Ovary (tissue), 9 donors: ENCODE measurements around the gene CNOT6L. TPM values are rescaled to one million over a fixed set of nuclear protein-coding genes. Genes with fewer than 3 reads are reported as not detected.

Source experiments
- DNase-seq, 5 donors: peaks; one replicate each; pipeline ENCODE4 v3.0.0-alpha.2; 2019 to 2020
- H3K27ac ChIP-seq, 2 donors: fragments of 200-600 bp; one replicate each; pipeline versions ENCODE4 v1.5.1 to v1.8.0; 2019 to 2022
- H3K27me3 ChIP-seq: fragments of 200-600 bp; one replicate; pipeline ENCODE4 v1.8.0; 2022
- H3K36me3 ChIP-seq: fragments of 200-600 bp; sonication (generic); one replicate; pipeline ENCODE4 v1.5.1; 2019
- H3K4me1 ChIP-seq: one replicate; pipeline ENCODE4 v1.8.1; 2013; ENCODE audit warnings: mild to moderate bottlenecking, moderate library complexity; ENCODE audit not compliant: insufficient read depth
- H3K4me3 ChIP-seq: fragments of 200-600 bp; sonication (generic); one replicate; pipeline ENCODE4 v1.5.1; 2017
- H3K9me3 ChIP-seq, 2 donors: fragments of 200-600 bp in 1 of 2; sonication (generic) in 1 of 2; one replicate each; pipeline versions ENCODE4 v1.5.1 to v1.8.1; 2013 to 2019; ENCODE audit warnings: mild to moderate bottlenecking in 1 of 2, moderate library complexity in 1 of 2
- EP300 ChIP-seq: sonication (generic); formaldehyde crosslinking; IDR thresholded peaks from one replicate; pipeline ENCODE4 v1.6.1; 2017; ENCODE audit warnings: antibody characterized with exemption
- POLR2A ChIP-seq: fragments of 450-650 bp; IDR thresholded peaks from one replicate; pipeline ENCODE4 v1.6.1; 2017; ENCODE audit warnings: antibody characterized with exemption, mild to moderate bottlenecking, moderate library complexity
- WGBS, 3 donors: extraction: QIAGEN DNeasy Blood & Tissue Kit in 1 of 3; methylation state at CpG; one replicate each; pipeline versions ENCODE4 v1.1.5 to v1.1.7; 2013 to 2017; 5-methylcytosine and 5-hydroxymethylcytosine counted together
- intact Hi-C, 4 donors: fragments of 100-400 bp; cut with DNase I; formaldehyde crosslinking; loops; one replicate each; pipeline versions ENCODE4 v1.11.0 to v1.15.1; 2022 to 2023
- polyA plus RNA-seq, 2 donors: library from polyadenylated mRNA; stranded (reverse); fragments of 200-250 nt in 1 of 2; fragments of 350-450 nt in 1 of 2; fragmentation: Illumina TruSeq in 1 of 2; extraction: RNeasy Lipid Tissue Mini Kit (QIAGEN cat#74804) in 1 of 2; gene quantifications; one replicate each; pipeline ENCODE4 v1.2.3, GENCODE V29; 2013 to 2014
- total RNA-seq, 7 donors: library from RNA; depleted of rRNA in 2 of 7; stranded (reverse); fragments of >200 nt in 2 of 7; fragmentation: NEBNext Ultra II Directional in 3 of 7; extraction: Animal tissue kit (Norgen Biotek cat#: 25700) in 3 of 7; gene quantifications; one replicate each; pipeline versions ENCODE4 v1.1.0 to v1.2.4, GENCODE V29; 2016 to 2023
- TF ChIP-seq, protein P1 (sequence below), 3 donors: fragments of 450-650 bp in 2 of 3; fragments of 200-600 bp in 1 of 3; IDR thresholded peaks; one replicate each; pipeline versions ENCODE4 v1.5.1 to v1.8.0; 2016 to 2022; ENCODE audit warnings: antibody characterized with exemption in 3 of 3, mild to moderate bottlenecking in 1 of 3
- donor health status: DM: no; HTN: no; CAD: no; lungs with moderate emphysema.
- donor health status: DM: no; HTN: no; CAD: no.
- donor health status: Bipolar disorder and iron deficiency.
- donor health status: DM: yes; HTN: yes; CAD: no.
- donor health status: DM: no; HTN: no; CAD: no.
- donor health status: DM: yes; HTN: yes; CAD: no.

The CNOT6L gene
- total and polyA plus RNA-seq, 9 donors, result 7.7 to 58.6 (median 47.0) TPM

DNA sequence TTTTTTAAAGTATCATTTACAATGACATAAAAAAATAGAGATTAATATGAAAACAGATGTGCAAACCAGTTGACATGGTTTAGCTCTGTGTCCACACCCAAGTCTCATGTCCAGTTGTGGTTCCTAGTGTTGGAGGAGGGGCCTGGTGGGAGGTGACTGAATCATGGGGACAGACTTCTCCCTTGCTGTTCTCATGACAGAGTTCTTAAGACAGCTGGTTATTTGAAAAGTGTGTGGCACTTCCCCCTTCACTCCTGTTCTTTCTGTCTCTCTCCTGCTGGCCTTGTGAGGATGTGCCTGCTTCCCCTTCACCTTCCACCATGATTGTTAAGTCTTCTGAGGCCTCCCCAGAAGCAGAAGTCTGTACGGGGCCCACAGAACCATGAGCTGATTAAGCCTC, 23.8 kb downstream of the CNOT6L start:
- no peaks in the 10 kb centered on the region for H3K9me3 ChIP-seq
- no peaks in the 10 kb centered on the region for H3K36me3 ChIP-seq
- no peak overlapping the region for H3K4me3 ChIP-seq
- no peak for DNase-seq
- peaks cover 4% of the 10 kb centered on the region for H3K4me1 ChIP-seq
- 88 to 94% (median 94%) methylated on average over 1 of the region's 1 CpG for WGBS, 3 donors
- H3K27ac ChIP-seq, result no peak overlapping the region
- no peaks in the 10 kb centered on the region for H3K27me3 ChIP-seq
- TF ChIP-seq EP300, result no peak
- no peak for TF ChIP-seq POLR2A
- TF ChIP-seq, protein P1, sequence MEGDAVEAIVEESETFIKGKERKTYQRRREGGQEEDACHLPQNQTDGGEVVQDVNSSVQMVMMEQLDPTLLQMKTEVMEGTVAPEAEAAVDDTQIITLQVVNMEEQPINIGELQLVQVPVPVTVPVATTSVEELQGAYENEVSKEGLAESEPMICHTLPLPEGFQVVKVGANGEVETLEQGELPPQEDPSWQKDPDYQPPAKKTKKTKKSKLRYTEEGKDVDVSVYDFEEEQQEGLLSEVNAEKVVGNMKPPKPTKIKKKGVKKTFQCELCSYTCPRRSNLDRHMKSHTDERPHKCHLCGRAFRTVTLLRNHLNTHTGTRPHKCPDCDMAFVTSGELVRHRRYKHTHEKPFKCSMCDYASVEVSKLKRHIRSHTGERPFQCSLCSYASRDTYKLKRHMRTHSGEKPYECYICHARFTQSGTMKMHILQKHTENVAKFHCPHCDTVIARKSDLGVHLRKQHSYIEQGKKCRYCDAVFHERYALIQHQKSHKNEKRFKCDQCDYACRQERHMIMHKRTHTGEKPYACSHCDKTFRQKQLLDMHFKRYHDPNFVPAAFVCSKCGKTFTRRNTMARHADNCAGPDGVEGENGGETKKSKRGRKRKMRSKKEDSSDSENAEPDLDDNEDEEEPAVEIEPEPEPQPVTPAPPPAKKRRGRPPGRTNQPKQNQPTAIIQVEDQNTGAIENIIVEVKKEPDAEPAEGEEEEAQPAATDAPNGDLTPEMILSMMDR (IDR thresholded peaks at IDR 0.05), result no peak
- intact Hi-C loops, result no loop called here

DNA sequence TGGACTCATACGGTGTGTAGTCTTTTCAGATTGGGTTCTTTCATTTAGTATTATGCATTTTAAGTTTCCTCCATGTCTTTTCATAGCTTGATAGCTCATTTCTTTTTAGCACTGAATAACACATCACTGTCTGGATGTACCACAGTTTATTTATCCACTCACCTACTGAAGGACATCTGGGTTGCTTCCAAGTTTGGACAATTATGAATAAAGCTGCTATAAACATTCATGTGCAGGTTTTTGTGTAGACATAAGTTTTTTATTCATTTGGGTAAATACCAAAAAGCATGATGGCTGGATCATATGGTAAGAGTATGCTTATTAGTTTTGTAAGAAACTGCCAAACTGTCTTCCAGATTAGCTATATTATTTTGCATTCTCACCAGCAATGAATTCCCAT, 29.0 kb downstream of the CNOT6L start:
- H3K4me3 ChIP-seq, result no peak overlapping the region
- no peaks in the 10 kb centered on the region for H3K9me3 ChIP-seq
- no peaks in the 10 kb centered on the region for H3K27me3 ChIP-seq
- H3K27ac ChIP-seq, result no peak overlapping the region
- H3K36me3 ChIP-seq, result no peaks in the 10 kb centered on the region
- WGBS, 3 donors, result 88 to 91% (median 91%) methylated on average over 1 of the region's 1 CpG
- intact Hi-C loops, result no loop called here
- H3K4me1 ChIP-seq, result peaks cover 4% of the 10 kb centered on the region
- no peak for DNase-seq
- TF ChIP-seq, protein P1 (IDR thresholded peaks at IDR 0.05), result no peak
- TF ChIP-seq EP300 (no peak), POLR2A (no peak)

DNA sequence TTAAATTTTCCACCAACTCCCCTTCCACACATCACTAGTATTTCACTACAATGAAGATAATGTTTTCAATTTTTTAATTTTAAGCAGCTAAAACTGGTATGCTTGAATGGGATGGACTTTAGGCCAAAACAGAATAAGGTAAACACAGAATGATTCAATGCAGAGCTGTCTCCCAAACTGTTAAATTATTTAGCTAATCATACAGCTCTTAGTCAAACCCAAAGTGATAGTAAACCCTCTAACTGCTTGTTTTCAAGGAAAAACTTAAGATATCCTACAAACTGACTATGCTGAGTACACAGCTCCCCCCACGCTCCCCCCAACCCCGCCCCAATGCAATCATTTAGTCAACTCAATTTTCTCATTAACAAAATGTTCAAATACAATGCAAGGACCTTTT, 30.2 kb downstream of the CNOT6L start:
- Histone ChIP-seq H3K9me3 (no peaks in the 10 kb centered on the region), H3K4me1 (peaks cover 5% of the 10 kb centered on the region), H3K4me3 (no peak overlapping the region), H3K27me3 (no peaks in the 10 kb centered on the region), H3K27ac (no peak overlapping the region), H3K36me3 (no peaks in the 10 kb centered on the region)
- WGBS, 3 donors, result 59 to 74% (median 72%) methylated on average over 2 of the region's 2 CpGs
- intact Hi-C loops, result no loop called here
- TF ChIP-seq EP300, result no peak
- TF ChIP-seq POLR2A, result no peak
- TF ChIP-seq, protein P1 (IDR thresholded peaks at IDR 0.05), result no peak
- no peak for DNase-seq

DNA sequence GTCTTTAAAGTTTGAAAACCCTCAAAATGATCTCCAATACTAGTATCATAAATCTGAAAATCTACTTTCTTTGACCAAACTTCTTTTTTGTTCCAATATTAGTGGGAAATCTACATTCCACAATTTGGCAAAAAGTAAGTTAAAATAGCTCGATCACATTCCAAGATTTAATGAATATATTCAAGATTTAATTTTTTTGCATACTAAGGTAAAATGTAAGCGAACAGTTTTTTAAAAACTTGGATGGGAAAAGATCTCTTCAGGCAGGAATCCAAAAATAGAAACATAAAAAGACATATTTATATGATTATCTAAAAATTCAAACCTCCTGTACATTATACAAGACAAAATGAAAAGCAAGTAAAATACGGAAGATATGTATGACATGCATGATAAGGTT, 31.2 kb downstream of the CNOT6L start:
- TF ChIP-seq EP300 (no peak), POLR2A (no peak)
- TF ChIP-seq, protein P1 (IDR thresholded peaks at IDR 0.05), result no peak
- Histone ChIP-seq H3K4me3 (no peak overlapping the region), H3K9me3 (no peaks in the 10 kb centered on the region), H3K27ac (no peak overlapping the region), H3K36me3 (no peaks in the 10 kb centered on the region), H3K27me3 (no peaks in the 10 kb centered on the region), H3K4me1 (peaks cover 5% of the 10 kb centered on the region)
- DNase-seq, result no peak
- 60 to 76% (median 71%) methylated on average over 3 of the region's 3 CpGs for WGBS, 3 donors
- intact Hi-C loops, result no loop called here

DNA sequence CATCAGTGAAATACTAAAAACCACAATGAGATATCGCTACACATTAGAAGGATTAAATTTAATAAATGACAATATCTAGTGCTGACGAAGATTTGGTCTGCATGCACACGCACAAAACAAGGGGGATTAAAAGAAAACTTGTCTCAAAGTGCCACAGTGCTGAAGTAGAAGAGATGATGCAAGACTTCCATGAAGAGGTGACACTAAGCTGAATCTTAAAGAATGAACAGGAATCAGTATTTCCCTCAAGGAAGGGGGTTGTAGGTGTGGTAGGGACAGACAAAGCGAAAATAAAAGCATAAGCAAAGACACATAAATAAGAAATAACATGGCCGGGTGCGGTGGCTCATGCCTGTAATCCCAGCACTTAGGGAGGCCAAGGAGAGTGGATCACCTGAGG, 33.5 kb downstream of the CNOT6L start:
- Histone ChIP-seq H3K27ac (no peak overlapping the region), H3K9me3 (no peaks in the 10 kb centered on the region), H3K4me1 (peaks cover 4% of the 10 kb centered on the region), H3K27me3 (no peaks in the 10 kb centered on the region), H3K4me3 (no peak overlapping the region), H3K36me3 (no peaks in the 10 kb centered on the region)
- no peak for TF ChIP-seq EP300
- TF ChIP-seq, protein P1 (IDR thresholded peaks at IDR 0.05), result no peak
- TF ChIP-seq POLR2A, result no peak
- no peak for DNase-seq
- 96 to 97% (median 97%) methylated on average over 6 of the region's 6 CpGs for WGBS, 3 donors
- intact Hi-C loops, result no loop called here
